SU-DHL-6 (cell line): ENCODE data around the gene CHEK1.

Experiments used
- EZH2phosphoT487 ChIP-seq: fragments of 200-600 bp; sonication (generic), shearing (Covaris generic); conservative IDR thresholded peaks from 2 replicates; pipeline ENCODE4 v1.6.1; 2018; ENCODE audit warnings: mild to moderate bottlenecking, antibody characterized with exemption, low read length, moderate library complexity, mixed read lengths
- TF ChIP-seq, protein P1 (sequence below): fragments of 200-600 bp; sonication (generic); IDR thresholded peaks from one replicate; pipeline ENCODE4 v1.5.1; 2017; ENCODE audit warnings: antibody characterized with exemption, mild to moderate bottlenecking, low read length, moderate library complexity; ENCODE audit not compliant: insufficient read depth, poor library complexity, severe bottlenecking

DNA sequence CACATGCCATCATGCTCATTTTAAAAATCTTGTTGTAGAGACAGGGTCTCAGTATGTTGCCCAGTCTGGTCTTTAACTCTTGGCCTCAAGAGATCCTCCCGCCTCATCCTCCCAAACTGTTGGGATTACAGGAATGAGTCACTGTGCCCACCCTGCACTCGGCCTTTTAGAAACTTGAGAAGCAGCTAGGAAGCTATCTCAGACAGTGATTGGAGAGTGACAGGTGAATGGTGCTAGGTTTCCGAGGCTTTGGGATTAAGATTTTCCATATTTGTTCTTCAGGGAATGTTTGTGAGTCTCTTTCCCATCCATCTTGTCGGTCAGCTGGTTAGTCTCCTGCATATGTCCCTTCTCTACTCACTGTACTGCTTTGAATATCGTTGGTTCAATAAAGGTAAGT, 45.2 kb upstream of the CHEK1 start:
- TF ChIP-seq EZH2phosphoT487, result no peak
- TF ChIP-seq, protein P1, sequence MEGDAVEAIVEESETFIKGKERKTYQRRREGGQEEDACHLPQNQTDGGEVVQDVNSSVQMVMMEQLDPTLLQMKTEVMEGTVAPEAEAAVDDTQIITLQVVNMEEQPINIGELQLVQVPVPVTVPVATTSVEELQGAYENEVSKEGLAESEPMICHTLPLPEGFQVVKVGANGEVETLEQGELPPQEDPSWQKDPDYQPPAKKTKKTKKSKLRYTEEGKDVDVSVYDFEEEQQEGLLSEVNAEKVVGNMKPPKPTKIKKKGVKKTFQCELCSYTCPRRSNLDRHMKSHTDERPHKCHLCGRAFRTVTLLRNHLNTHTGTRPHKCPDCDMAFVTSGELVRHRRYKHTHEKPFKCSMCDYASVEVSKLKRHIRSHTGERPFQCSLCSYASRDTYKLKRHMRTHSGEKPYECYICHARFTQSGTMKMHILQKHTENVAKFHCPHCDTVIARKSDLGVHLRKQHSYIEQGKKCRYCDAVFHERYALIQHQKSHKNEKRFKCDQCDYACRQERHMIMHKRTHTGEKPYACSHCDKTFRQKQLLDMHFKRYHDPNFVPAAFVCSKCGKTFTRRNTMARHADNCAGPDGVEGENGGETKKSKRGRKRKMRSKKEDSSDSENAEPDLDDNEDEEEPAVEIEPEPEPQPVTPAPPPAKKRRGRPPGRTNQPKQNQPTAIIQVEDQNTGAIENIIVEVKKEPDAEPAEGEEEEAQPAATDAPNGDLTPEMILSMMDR, result no peak
